ENCODE data around the gene ASAP3. TPM values are rescaled to one million over a fixed set of nuclear protein-coding genes. Genes with fewer than 3 reads are reported as not detected.

Gene ASAP3
- total RNA-seq, 4 donors from 2014 or later: 21.3 to 37.7 (median 31.0) TPM

GRCh38 chr1:23395849-23396248 lies 88.1 kb downstream of the ASAP3 start:
- TF ChIP-seq POLR2A (IDR thresholded peaks at IDR 0.05): no peak
- TF ChIP-seq EP300 (IDR thresholded peaks at IDR 0.05): no peak
- TF ChIP-seq, protein P1, sequence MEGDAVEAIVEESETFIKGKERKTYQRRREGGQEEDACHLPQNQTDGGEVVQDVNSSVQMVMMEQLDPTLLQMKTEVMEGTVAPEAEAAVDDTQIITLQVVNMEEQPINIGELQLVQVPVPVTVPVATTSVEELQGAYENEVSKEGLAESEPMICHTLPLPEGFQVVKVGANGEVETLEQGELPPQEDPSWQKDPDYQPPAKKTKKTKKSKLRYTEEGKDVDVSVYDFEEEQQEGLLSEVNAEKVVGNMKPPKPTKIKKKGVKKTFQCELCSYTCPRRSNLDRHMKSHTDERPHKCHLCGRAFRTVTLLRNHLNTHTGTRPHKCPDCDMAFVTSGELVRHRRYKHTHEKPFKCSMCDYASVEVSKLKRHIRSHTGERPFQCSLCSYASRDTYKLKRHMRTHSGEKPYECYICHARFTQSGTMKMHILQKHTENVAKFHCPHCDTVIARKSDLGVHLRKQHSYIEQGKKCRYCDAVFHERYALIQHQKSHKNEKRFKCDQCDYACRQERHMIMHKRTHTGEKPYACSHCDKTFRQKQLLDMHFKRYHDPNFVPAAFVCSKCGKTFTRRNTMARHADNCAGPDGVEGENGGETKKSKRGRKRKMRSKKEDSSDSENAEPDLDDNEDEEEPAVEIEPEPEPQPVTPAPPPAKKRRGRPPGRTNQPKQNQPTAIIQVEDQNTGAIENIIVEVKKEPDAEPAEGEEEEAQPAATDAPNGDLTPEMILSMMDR (IDR thresholded peaks at IDR 0.05): no peak
- TF ChIP-seq POLR2AphosphoS5 (IDR thresholded peaks at IDR 0.05): no peak
- WGBS, 2 donors (ENCODE audit: low coverage in 1 of 2): 80 to 87% methylated on average over 1 to 4 of the region's 4 CpGs
- Histone ChIP-seq H3K36me3 (peaks cover 0 to 60% of the 10 kb centered on the region in 2 donors), H3K9me3 (no peaks in the 10 kb centered on the region), H3K27me3 (no peaks in the 10 kb centered on the region), H3K27ac (peak overlapping the region in 2 of 4 donors; percentile 78 to 79), H3K4me3 (no peak overlapping the region), H3K4me1 (peaks cover 0 to 39% (median 17%) of the 10 kb centered on the region in 3 donors)
- ATAC-seq: no peak

GRCh38 chr1:23395154-23395724 lies 88.7 kb downstream of the ASAP3 start:
- ATAC-seq: no peak
- 43 to 50% methylated on average over 5 to 8 of the region's 8 CpGs for WGBS, 2 donors (ENCODE audit: low coverage in 1 of 2)
- H3K9me3 ChIP-seq: no peaks in the 10 kb centered on the region
- peaks cover 0 to 33% (median 14%) of the 10 kb centered on the region in 3 donors for H3K4me1 ChIP-seq
- peaks cover 0 to 55% of the 10 kb centered on the region in 2 donors for H3K36me3 ChIP-seq
- H3K27me3 ChIP-seq: no peaks in the 10 kb centered on the region
- H3K27ac ChIP-seq: peak overlapping the region; percentile 3 to 81 (median 78)
- no peak overlapping the region for H3K4me3 ChIP-seq
- TF ChIP-seq EP300 (IDR thresholded peaks at IDR 0.05) (no peak), POLR2AphosphoS5 (IDR thresholded peaks at IDR 0.05) (no peak), POLR2A (IDR thresholded peaks at IDR 0.05) (no peak)
- TF ChIP-seq, protein P1 (IDR thresholded peaks at IDR 0.05): no peak

GRCh38 chr1:23394684-23395083 lies 89.3 kb downstream of the ASAP3 start:
- peak; percentile 94 for ATAC-seq
- Histone ChIP-seq H3K36me3 (peaks cover 0 to 56% of the 10 kb centered on the region in 2 donors), H3K27me3 (no peaks in the 10 kb centered on the region), H3K4me3 (no peak overlapping the region), H3K27ac (peak overlapping the region in 3 of 4 donors; percentile 78 to 81 (median 79)), H3K4me1 (peaks cover 0 to 28% (median 14%) of the 10 kb centered on the region in 3 donors), H3K9me3 (no peaks in the 10 kb centered on the region)
- TF ChIP-seq POLR2AphosphoS5 (IDR thresholded peaks at IDR 0.05): peak; percentile 79
- no peak for TF ChIP-seq POLR2A (IDR thresholded peaks at IDR 0.05)
- 12 to 23% methylated on average over 2 to 6 of the region's 7 CpGs for WGBS, 2 donors (ENCODE audit: low coverage in 1 of 2)

DNA sequence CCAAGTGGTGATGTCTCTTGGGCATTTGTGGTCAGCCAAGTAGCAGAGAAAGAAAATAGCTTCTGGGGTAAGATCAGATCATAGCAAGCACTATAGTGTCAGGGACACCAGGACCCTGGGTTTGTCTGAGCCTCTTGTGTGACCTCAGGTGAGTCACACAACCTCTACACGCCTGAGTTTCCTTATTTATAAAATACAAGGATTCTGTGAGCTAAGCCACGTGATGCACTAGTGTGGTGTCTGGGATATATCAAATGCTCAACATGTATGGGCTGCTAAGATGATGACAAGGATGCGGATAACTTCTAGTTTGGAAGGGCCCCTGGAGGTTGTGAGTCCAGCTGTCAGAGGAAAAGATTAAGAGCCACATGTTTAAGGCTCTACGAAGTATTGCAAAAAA lies 89.8 kb downstream of the ASAP3 start:
- TF ChIP-seq EP300 (IDR thresholded peaks at IDR 0.05): no peak
- no peak for TF ChIP-seq POLR2AphosphoS5 (IDR thresholded peaks at IDR 0.05)
- no peak for TF ChIP-seq POLR2A (IDR thresholded peaks at IDR 0.05)
- TF ChIP-seq, protein P1 (IDR thresholded peaks at IDR 0.05): no peak
- no peak overlapping the region for H3K4me3 ChIP-seq
- H3K27me3 ChIP-seq: no peaks in the 10 kb centered on the region
- peaks cover 0 to 28% (median 14%) of the 10 kb centered on the region in 3 donors for H3K4me1 ChIP-seq
- H3K36me3 ChIP-seq: peaks cover 0 to 57% of the 10 kb centered on the region in 2 donors
- ATAC-seq: peak; percentile 50
- 22 to 33% methylated on average over 4 of the region's 4 CpGs for WGBS, 2 donors (ENCODE audit: low coverage in 1 of 2)
- peak overlapping the region in 3 of 4 donors; percentile 78 to 81 (median 79) for H3K27ac ChIP-seq
- H3K9me3 ChIP-seq: no peaks in the 10 kb centered on the region

DNA sequence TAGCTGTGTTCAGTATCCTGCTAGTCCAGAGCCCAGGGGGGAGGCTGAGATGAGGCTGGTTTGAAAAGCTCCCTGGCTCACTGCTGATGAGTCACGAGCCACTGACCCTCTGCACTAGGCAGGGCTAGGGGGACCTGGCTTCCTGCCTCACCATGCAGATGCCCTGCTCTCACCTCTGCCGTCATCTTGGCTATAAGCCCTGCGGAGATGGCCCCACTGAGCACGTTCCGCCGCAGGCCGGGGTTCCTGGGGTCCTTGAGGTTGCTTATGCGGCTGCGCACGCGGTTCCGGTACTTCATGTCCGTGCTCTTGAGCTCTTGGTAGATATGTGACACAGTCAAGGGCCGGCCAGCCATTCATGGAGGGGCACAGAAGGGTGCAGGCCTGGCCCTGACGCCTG lies 90.3 kb downstream of the ASAP3 start:
- 40% methylated on average over 1 of the region's 15 CpGs; no CpG with 5 or more reads in 1 of the 2 donors for WGBS, 2 donors (ENCODE audit: low coverage in 1 of 2)
- H3K27me3 ChIP-seq: no peaks in the 10 kb centered on the region
- ATAC-seq: peak; percentile 61
- H3K9me3 ChIP-seq: no peaks in the 10 kb centered on the region
- no peak overlapping the region for H3K4me3 ChIP-seq
- H3K27ac ChIP-seq: peak overlapping the region in 3 of 4 donors; percentile 78 to 81 (median 79)
- peaks cover 0 to 57% of the 10 kb centered on the region in 2 donors for H3K36me3 ChIP-seq
- no peak for TF ChIP-seq POLR2AphosphoS5 (IDR thresholded peaks at IDR 0.05)
- no peak for TF ChIP-seq EP300 (IDR thresholded peaks at IDR 0.05)
- TF ChIP-seq, protein P1 (IDR thresholded peaks at IDR 0.05): no peak
- TF ChIP-seq POLR2A (IDR thresholded peaks at IDR 0.05): no peak
- H3K4me1 ChIP-seq: peaks cover 0 to 28% (median 14%) of the 10 kb centered on the region in 3 donors

Measured in gastroesophageal sphincter (tissue), 4 donors.